Vagina (tissue), 2 donors: ENCODE measurements around the gene MYO1A. TPM values are rescaled to one million over a fixed set of nuclear protein-coding genes. Genes with fewer than 3 reads are reported as not detected.
"Not testable (repeated sequence)": the region's sequence is repeated elsewhere in the genome, so short reads cannot be mapped to it uniquely, and the experiment has no call there.

Source experiments
- DNase-seq, 2 donors: peaks; one replicate each; pipeline ENCODE4 v3.0.0-alpha.2; 2017; ENCODE audit errors: extremely low spot score in 2 of 2
- H3K27ac ChIP-seq: fragments of 200-600 bp; sonication (generic); one replicate; pipeline ENCODE4 v1.5.1; 2019
- H3K27me3 ChIP-seq: fragments of 200-600 bp; sonication (generic); one replicate; pipeline ENCODE4 v1.5.1; 2019
- H3K36me3 ChIP-seq, 2 donors: fragments of 200-600 bp; sonication (generic); one replicate each; pipeline ENCODE4 v1.5.1; 2017 to 2019
- H3K4me1 ChIP-seq: fragments of 200-600 bp; sonication (generic); one replicate; pipeline ENCODE4 v1.5.1; 2019
- H3K4me3 ChIP-seq, 2 donors: fragments of 200-600 bp; sonication (generic); 1 replicate in 1 of 2; 2 replicates in 1 of 2; pipeline ENCODE4 v1.5.1; 2016 to 2019
- H3K9me3 ChIP-seq: fragments of 200-600 bp; sonication (generic); one replicate; pipeline ENCODE4 v1.5.1; 2019
- CTCF ChIP-seq, 3 experiments: fragments of 450-650 bp in 2 of 3; fragments of 200-600 bp in 1 of 3; sonication (generic) in 1 of 3; IDR thresholded peaks; one replicate each; pipeline ENCODE4 v1.5.1; 2017 to 2019; ENCODE audit warnings: antibody characterized with exemption in 3 of 3, mild to moderate bottlenecking in 2 of 3, moderate library complexity in 2 of 3
- POLR2A ChIP-seq, 2 donors: fragments of 450-650 bp; IDR thresholded peaks; one replicate each; pipeline ENCODE4 v1.6.1; 2017; ENCODE audit warnings: antibody characterized with exemption in 2 of 2, mild to moderate bottlenecking in 2 of 2, moderate library complexity in 2 of 2
- POLR2AphosphoS5 ChIP-seq, 2 donors: sonication (generic); formaldehyde crosslinking; IDR thresholded peaks; one replicate each; pipeline ENCODE4 v1.9.0; 2017; ENCODE audit warnings: antibody characterized with exemption in 2 of 2, mild to moderate bottlenecking in 2 of 2, low read depth in 1 of 2; ENCODE audit not compliant: insufficient read depth in 1 of 2
- intact Hi-C: fragments of 100-400 bp; cut with DNase I; formaldehyde crosslinking; loops from one replicate; pipeline ENCODE4 v1.15.1; 2023
- total RNA-seq: library from RNA; depleted of rRNA; stranded (reverse); fragments of >200 nt; gene quantifications from one replicate; pipeline ENCODE4 v1.2.3, GENCODE V29; 2016

The MYO1A gene
- total RNA-seq, 1 donor from 2014 or later, result 1.2 TPM

- H3K4me1 ChIP-seq, result peaks cover 9% of the 10 kb centered on the region
- no peak for DNase-seq
- TF ChIP-seq POLR2A (IDR thresholded peaks at IDR 0.05), result no peak
- no peak for TF ChIP-seq POLR2AphosphoS5 (IDR thresholded peaks at IDR 0.05; ENCODE audit: insufficient read depth in 1 of 2, low read depth in 1 of 2)
- TF ChIP-seq CTCF (IDR thresholded peaks at IDR 0.05), result no peak
- H3K4me3 ChIP-seq, result no peak overlapping the region
- intact Hi-C loops, result no loop called here
- H3K36me3 ChIP-seq, result no peaks in the 10 kb centered on the region
- H3K9me3 ChIP-seq, result no peaks in the 10 kb centered on the region
- no peaks in the 10 kb centered on the region for H3K27me3 ChIP-seq
- no peak overlapping the region for H3K27ac ChIP-seq
Measured at GRCh38 chr12:57031138-57031725, 18.7 kb downstream of the MYO1A start.

GRCh38 chr12:57029457-57029856, 20.5 kb downstream of the MYO1A start:
- H3K27ac ChIP-seq, result no peak overlapping the region
- H3K27me3 ChIP-seq, result no peaks in the 10 kb centered on the region
- H3K4me3 ChIP-seq, result no peak overlapping the region
- H3K36me3 ChIP-seq, result no peaks in the 10 kb centered on the region
- no peak for TF ChIP-seq POLR2AphosphoS5 (IDR thresholded peaks at IDR 0.05; ENCODE audit: insufficient read depth in 1 of 2, low read depth in 1 of 2)
- intact Hi-C loops, result no loop called here
- peaks cover 9% of the 10 kb centered on the region for H3K4me1 ChIP-seq
- no peak for DNase-seq
- no peaks in the 10 kb centered on the region for H3K9me3 ChIP-seq

GRCh38 chr12:57027805-57028153, 22.1 kb downstream of the MYO1A start:
- Histone ChIP-seq H3K9me3 (no peaks in the 10 kb centered on the region), H3K27me3 (no peaks in the 10 kb centered on the region), H3K4me1 (peaks cover 9% of the 10 kb centered on the region), H3K27ac (no peak overlapping the region), H3K36me3 (no peaks in the 10 kb centered on the region), H3K4me3 (no peak overlapping the region)
- DNase-seq, result no peak
- TF ChIP-seq POLR2AphosphoS5 (IDR thresholded peaks at IDR 0.05; ENCODE audit: insufficient read depth in 1 of 2, low read depth in 1 of 2) (no peak), CTCF (IDR thresholded peaks at IDR 0.05) (no peak), POLR2A (IDR thresholded peaks at IDR 0.05) (no peak)
- intact Hi-C loops, result no loop called here

GRCh38 chr12:57027011-57027804, 22.7 kb downstream of the MYO1A start:
- no peak overlapping the region for H3K27ac ChIP-seq
- intact Hi-C loops, result no loop called here
- H3K4me3 ChIP-seq, result no peak overlapping the region
- TF ChIP-seq CTCF (IDR thresholded peaks at IDR 0.05), result no peak
- TF ChIP-seq POLR2AphosphoS5 (IDR thresholded peaks at IDR 0.05; ENCODE audit: insufficient read depth in 1 of 2, low read depth in 1 of 2), result no peak
- TF ChIP-seq POLR2A (IDR thresholded peaks at IDR 0.05), result no peak
- no peaks in the 10 kb centered on the region for H3K9me3 ChIP-seq
- H3K27me3 ChIP-seq, result no peaks in the 10 kb centered on the region
- DNase-seq, result no peak
- H3K36me3 ChIP-seq, result no peaks in the 10 kb centered on the region
- H3K4me1 ChIP-seq, result peaks cover 9% of the 10 kb centered on the region

GRCh38 chr12:57025196-57025595, 24.7 kb downstream of the MYO1A start:
- TF ChIP-seq POLR2A (IDR thresholded peaks at IDR 0.05) (no peak), POLR2AphosphoS5 (IDR thresholded peaks at IDR 0.05; ENCODE audit: insufficient read depth in 1 of 2, low read depth in 1 of 2) (no peak), CTCF (IDR thresholded peaks at IDR 0.05) (no peak)
- H3K27me3 ChIP-seq, result no peaks in the 10 kb centered on the region
- intact Hi-C loops, result no loop called here
- no peak overlapping the region for H3K27ac ChIP-seq
- no peak overlapping the region for H3K4me3 ChIP-seq
- no peaks in the 10 kb centered on the region for H3K4me1 ChIP-seq
- DNase-seq, result no peak
- no peaks in the 10 kb centered on the region for H3K9me3 ChIP-seq
- H3K36me3 ChIP-seq, result no peaks in the 10 kb centered on the region

- H3K27ac ChIP-seq, H3K4me1 ChIP-seq, intact Hi-C loops, H3K27me3 ChIP-seq, H3K9me3 ChIP-seq, H3K36me3 ChIP-seq, H3K4me3 ChIP-seq, DNase-seq: not testable (repeated sequence)
Measured at GRCh38 chr12:57022324-57022723, 27.6 kb downstream of the MYO1A start.
